ENCODE data around the gene UBR1.
"Not testable (repeated sequence)": the region's sequence is repeated elsewhere in the genome, so short reads cannot be mapped to it uniquely, and the experiment has no call there.

UBR1 gene

GRCh38 chr15:42911058-42911592 is 194.7 kb downstream of the UBR1 start:
- no peak for DNase-seq (ENCODE audit: low read depth)

- DNase-seq (ENCODE audit: low read depth): no peak
Observed at GRCh38 chr15:42908538-42908937, 197.3 kb downstream of the UBR1 start.

DNA sequence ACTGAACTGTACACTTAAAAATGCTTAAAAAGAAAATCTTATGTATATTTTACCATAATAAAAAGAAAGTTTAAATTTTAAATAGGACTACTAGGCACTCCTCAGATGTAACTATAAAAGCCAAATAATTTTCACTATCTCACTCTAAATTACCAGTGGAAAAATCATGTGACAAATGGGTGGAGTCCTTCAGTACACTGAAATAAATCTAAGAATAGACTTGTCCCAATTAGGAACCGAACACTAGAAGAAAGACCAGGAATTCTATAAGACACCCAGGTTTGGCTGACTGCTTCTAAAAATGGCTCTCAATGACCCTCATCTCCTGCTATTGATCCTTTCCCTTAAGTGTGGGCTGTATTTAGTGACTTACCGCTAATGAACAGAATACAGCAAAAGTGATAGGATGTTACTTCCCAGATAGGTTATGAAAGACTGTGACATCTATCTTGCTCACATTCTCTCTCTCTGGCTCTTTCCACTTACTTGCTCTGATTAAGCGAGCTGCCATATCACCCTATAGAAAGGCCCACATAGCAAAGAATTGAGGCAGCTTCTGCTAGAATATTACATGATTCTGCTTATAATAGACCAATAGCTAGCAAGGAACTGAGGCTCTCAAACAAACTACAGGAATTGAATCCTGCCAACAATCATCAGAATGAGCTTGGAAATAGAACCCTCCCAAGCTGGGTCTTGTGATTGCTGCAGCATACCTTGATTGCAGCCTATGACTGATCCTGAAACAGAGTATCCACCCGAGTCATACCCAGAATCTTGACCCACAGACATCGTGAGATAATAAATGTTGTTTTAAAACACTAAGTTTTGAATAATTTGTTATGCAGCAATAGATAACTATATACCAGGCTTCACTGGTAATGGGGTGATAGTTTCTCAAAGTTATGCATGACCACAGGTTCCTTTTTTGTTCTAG is 202.2 kb downstream of the UBR1 start:
- DNase-seq (ENCODE audit: low read depth): no peak

GRCh38 chr15:42893911-42894310 is 211.9 kb downstream of the UBR1 start:
- DNase-seq (ENCODE audit: low read depth): not testable (repeated sequence)
